Measurements from ENCODE around the gene POLD1. TPM values are rescaled to one million over a fixed set of nuclear protein-coding genes. Genes with fewer than 3 reads are reported as not detected.

POLD1 gene
- total and polyA plus RNA-seq, 10 donors, result 26.5 to 66.6 (median 34.2) TPM

- H3K27ac ChIP-seq, result peak overlapping the region in 7 of 8 donors; percentile 36 to 93 (median 82)
These were observed 31.5 kb downstream of the POLD1 start for GRCh38 chr19:50415661-50416033.

GRCh38 chr19:50416034-50416977 lies 32.2 kb downstream of the POLD1 start:
- H3K9me3 ChIP-seq, result no peaks in the 10 kb centered on the region
- H3K4me1 ChIP-seq, result peaks cover 0 to 68% (median 38%) of the 10 kb centered on the region in 6 donors
- H3K27ac ChIP-seq, result peak overlapping the region in 6 of 8 donors; percentile 49 to 93 (median 84)
- WGBS, 5 donors, result 79 to 87% (median 82%) methylated on average over 19 to 35 of the region's 35 CpGs
- peaks cover 0 to 16% (median 0%) of the 10 kb centered on the region in 6 donors for H3K36me3 ChIP-seq
- H3K4me3 ChIP-seq, result peak overlapping the region in 2 of 8 donors; percentile 21 to 62
- H3K27me3 ChIP-seq (replicated peaks in 1 of 7), result peaks cover 0 to 44% (median 9%) of the 10 kb centered on the region in 7 donors
- intact Hi-C loops (cut with DNase I; ENCODE audit: low total_unique reads), result loop anchor here (10.0 kb wide), 1 partner anchor 52 kb away; the partner anchor contains the start of gene NAPSA
- TF ChIP-seq POLR2AphosphoS5 (IDR thresholded peaks at IDR 0.05) (peak in 1 of 3 donors; percentile 8), CTCF (IDR thresholded peaks at IDR 0.05 in 8 of 11, conservative IDR thresholded peaks at IDR 0.05 in 3 of 11) (no peak)
- peak; percentile 85 for DNase-seq

More at GRCh38 chr19:50415661-50416033, 31.5 kb downstream of the POLD1 start:
- intact Hi-C loops (cut with DNase I; ENCODE audit: low total_unique reads), result loop anchor here (10.0 kb wide), 1 partner anchor 51 kb away; the partner anchor contains the start of gene NAPSA
- H3K9me3 ChIP-seq, result no peaks in the 10 kb centered on the region
- peak; percentile 97 for DNase-seq
- WGBS, 5 donors, result 30 to 60% (median 38%) methylated on average over 11 to 22 of the region's 22 CpGs
- peaks cover 0 to 38% (median 9%) of the 10 kb centered on the region in 7 donors for H3K27me3 ChIP-seq (replicated peaks in 1 of 7)
- peaks cover 0 to 22% (median 0%) of the 10 kb centered on the region in 6 donors for H3K36me3 ChIP-seq
- H3K4me1 ChIP-seq, result peaks cover 0 to 61% (median 35%) of the 10 kb centered on the region in 6 donors
- H3K4me3 ChIP-seq, result peak overlapping the region in 4 of 8 donors; percentile 13 to 62 (median 24)
- TF ChIP-seq POLR2AphosphoS5 (IDR thresholded peaks at IDR 0.05), result peak; percentile 67 to 84 (median 83)
- no peak for TF ChIP-seq POLR2A (IDR thresholded peaks at IDR 0.05)

GRCh38 chr19:50417111-50418081 lies 33.2 kb downstream of the POLD1 start:
- no peak for DNase-seq
- peaks cover 0 to 15% (median 0%) of the 10 kb centered on the region in 6 donors for H3K36me3 ChIP-seq
- WGBS, 5 donors, result 63 to 76% (median 69%) methylated on average over 8 to 42 of the region's 42 CpGs
- peaks cover 0 to 54% (median 9%) of the 10 kb centered on the region in 7 donors for H3K27me3 ChIP-seq (replicated peaks in 1 of 7)
- peak overlapping the region in 7 of 8 donors; percentile 28 to 81 (median 51) for H3K4me3 ChIP-seq
- H3K4me1 ChIP-seq, result peaks cover 0 to 79% (median 42%) of the 10 kb centered on the region in 6 donors
- TF ChIP-seq POLR2AphosphoS5 (IDR thresholded peaks at IDR 0.05) (peak in 1 of 3 donors; percentile 33), CTCF (IDR thresholded peaks at IDR 0.05 in 8 of 11, conservative IDR thresholded peaks at IDR 0.05 in 3 of 11) (no peak), POLR2A (IDR thresholded peaks at IDR 0.05) (no peak)
- peak overlapping the region in 6 of 8 donors; percentile 49 to 93 (median 84) for H3K27ac ChIP-seq
- intact Hi-C loops (cut with DNase I; ENCODE audit: low total_unique reads), result loop anchor here (10.0 kb wide), 1 partner anchor 53 kb away; the partner anchor contains the start of gene NAPSA
- no peaks in the 10 kb centered on the region for H3K9me3 ChIP-seq
